SU-DHL-6 (cell line): ENCODE results near the gene M1AP.

Experiments used
- H2AFZ ChIP-seq: fragments of 200-600 bp; sonication (generic); 2 replicates; pipeline ENCODE4 v1.6.1; 2014; ENCODE audit warnings: low read depth, mild to moderate bottlenecking, moderate library complexity, mixed read lengths, antibody characterized with exemption, low read length; ENCODE audit not compliant: severe bottlenecking
- H3F3A ChIP-seq: fragments of 200-600 bp; shearing (Covaris generic); 2 replicates; pipeline ENCODE4 v1.6.0; 2016; ENCODE audit warnings: antibody characterized with exemption, mild to moderate bottlenecking; ENCODE audit not compliant: insufficient read depth
- H3K27ac ChIP-seq: fragments of 200-600 bp; sonication (generic); 2 replicates; pipeline ENCODE4 v1.5.1; 2016; ENCODE audit warnings: low read depth, mild to moderate bottlenecking, low read length, moderate library complexity, mixed read lengths
- H3K27me3 ChIP-seq: fragments of 200-600 bp; sonication (generic), shearing (Covaris generic); 2 replicates; pipeline ENCODE4 v1.6.0; 2014; ENCODE audit warnings: mild to moderate bottlenecking, low read length
- H3K36me3 ChIP-seq: fragments of 200-600 bp; sonication (generic); 2 replicates; pipeline ENCODE4 v1.6.1; 2014; ENCODE audit warnings: mild to moderate bottlenecking, low read length, mixed read lengths
- H3K4me2 ChIP-seq: fragments of 300-600, 200-600 bp; shearing (Covaris generic), sonication (generic); 2 replicates; pipeline ENCODE4 v1.6.0; 2014; ENCODE audit warnings: low read length, low read depth, mild to moderate bottlenecking; ENCODE audit not compliant: poor library complexity, severe bottlenecking
- H3K4me3 ChIP-seq: fragments of 200-600 bp; sonication (generic); 2 replicates; pipeline ENCODE4 v1.5.1; 2014; ENCODE audit warnings: antibody characterized with exemption, low read length, mild to moderate bottlenecking, mixed read lengths; ENCODE audit not compliant: insufficient read depth, poor library complexity, severe bottlenecking
- H3K79me2 ChIP-seq: fragments of 200-600 bp; sonication (generic); 2 replicates; pipeline ENCODE4 v1.6.1; 2014; ENCODE audit warnings: mild to moderate bottlenecking, low read length, moderate library complexity; ENCODE audit not compliant: insufficient read depth
- H3K9ac ChIP-seq: fragments of 200-600 bp; sonication (generic); 2 replicates; pipeline ENCODE4 v1.7.0; 2014; ENCODE audit warnings: mild to moderate bottlenecking, low read length
- H3K9me2 ChIP-seq: fragments of 200-600 bp; sonication (generic); replicated peaks from 2 replicates; pipeline ENCODE4 v1.6.1; 2014; ENCODE audit warnings: low read length; ENCODE audit not compliant: insufficient read depth
- H3K9me3 ChIP-seq: fragments of 200-600 bp; sonication (generic); 2 replicates; pipeline ENCODE4 v1.6.1; 2014; ENCODE audit warnings: low read length, mixed read lengths; ENCODE audit not compliant: insufficient read depth
- H4K20me1 ChIP-seq: fragments of 200-600 bp; sonication (generic); 2 replicates; pipeline ENCODE4 v1.6.1; 2014; ENCODE audit warnings: low read depth, mild to moderate bottlenecking, antibody characterized with exemption, low read length, moderate library complexity, mixed read lengths
- CTCF ChIP-seq: fragments of 200-600 bp; sonication (generic); IDR thresholded peaks from one replicate; pipeline ENCODE4 v1.5.1; 2017; ENCODE audit warnings: antibody characterized with exemption, mild to moderate bottlenecking, low read length, moderate library complexity; ENCODE audit not compliant: insufficient read depth, poor library complexity, severe bottlenecking
- EZH2phosphoT487 ChIP-seq: fragments of 200-600 bp; sonication (generic), shearing (Covaris generic); conservative IDR thresholded peaks from 2 replicates; pipeline ENCODE4 v1.6.1; 2018; ENCODE audit warnings: mild to moderate bottlenecking, antibody characterized with exemption, low read length, moderate library complexity, mixed read lengths

The M1AP gene

GRCh38 chr2:74690571-74690970 lies 42.4 kb upstream of the M1AP start:
- Histone ChIP-seq H3K9ac (no peak overlapping the region), H3F3A (no peaks in the 10 kb centered on the region)

GRCh38 chr2:74689671-74690070 lies 41.5 kb upstream of the M1AP start:
- Histone ChIP-seq H3K79me2 (no peaks in the 10 kb centered on the region), H3K4me3 (no peak overlapping the region), H3K36me3 (no peaks in the 10 kb centered on the region), H3K4me2 (no peak overlapping the region), H3F3A (no peaks in the 10 kb centered on the region), H3K27ac (no peak overlapping the region), H3K9ac (no peak overlapping the region), H3K27me3 (no peaks in the 10 kb centered on the region), H2AFZ (no peak overlapping the region), H4K20me1 (no peaks in the 10 kb centered on the region), H3K9me3 (no peaks in the 10 kb centered on the region), H3K9me2 (no peaks in the 10 kb centered on the region)
- no peak for TF ChIP-seq CTCF
- TF ChIP-seq EZH2phosphoT487, result no peak

More at GRCh38 chr2:74690571-74690970, 42.4 kb upstream of the M1AP start:
- Histone ChIP-seq H3K4me3 (no peak overlapping the region), H3K9me3 (no peaks in the 10 kb centered on the region), H4K20me1 (no peaks in the 10 kb centered on the region), H3K4me2 (no peak overlapping the region), H3K27ac (no peak overlapping the region), H2AFZ (no peak overlapping the region), H3K27me3 (no peaks in the 10 kb centered on the region), H3K79me2 (no peaks in the 10 kb centered on the region), H3K36me3 (no peaks in the 10 kb centered on the region), H3K9me2 (no peaks in the 10 kb centered on the region)
- no peak for TF ChIP-seq EZH2phosphoT487
- TF ChIP-seq CTCF, result peak; percentile 58

GRCh38 chr2:74688881-74689280 lies 40.8 kb upstream of the M1AP start:
- no peaks in the 10 kb centered on the region for H4K20me1 ChIP-seq
- H3K36me3 ChIP-seq, result no peaks in the 10 kb centered on the region
- no peak for TF ChIP-seq EZH2phosphoT487
- no peak for TF ChIP-seq CTCF
- H2AFZ ChIP-seq, result no peak overlapping the region
- no peaks in the 10 kb centered on the region for H3K9me3 ChIP-seq
- no peak overlapping the region for H3K4me2 ChIP-seq
- H3K79me2 ChIP-seq, result no peaks in the 10 kb centered on the region
- no peaks in the 10 kb centered on the region for H3K9me2 ChIP-seq
- H3K9ac ChIP-seq, result no peak overlapping the region
- H3K4me3 ChIP-seq, result no peak overlapping the region
- H3K27me3 ChIP-seq, result no peaks in the 10 kb centered on the region
- no peaks in the 10 kb centered on the region for H3F3A ChIP-seq
- H3K27ac ChIP-seq, result no peak overlapping the region

- Histone ChIP-seq H4K20me1 (no peaks in the 10 kb centered on the region), H3K27me3 (no peaks in the 10 kb centered on the region), H3K4me2 (no peak overlapping the region), H2AFZ (no peak overlapping the region), H3K9me2 (no peaks in the 10 kb centered on the region), H3K9me3 (no peaks in the 10 kb centered on the region), H3K9ac (no peak overlapping the region), H3F3A (no peaks in the 10 kb centered on the region), H3K36me3 (no peaks in the 10 kb centered on the region), H3K4me3 (no peak overlapping the region), H3K27ac (no peak overlapping the region), H3K79me2 (no peaks in the 10 kb centered on the region)
- TF ChIP-seq CTCF, result no peak
- no peak for TF ChIP-seq EZH2phosphoT487
These were observed 37.3 kb upstream of the M1AP start for GRCh38 chr2:74685408-74685807.
